Choroid plexus epithelial cell (primary cell): Measurements from ENCODE around the gene MOCS3.

Experiments used
- DNase-seq: peaks from one replicate; pipeline ENCODE4 v3.0.0-alpha.2; 2010; ENCODE audit warnings: low read depth
- H3K4me3 ChIP-seq: 2 replicates; pipeline ENCODE4 v1.5.1; 2011; ENCODE audit warnings: low read depth, mild to moderate bottlenecking, control low read depth, low read length, moderate library complexity
- CTCF ChIP-seq: conservative IDR thresholded peaks from 2 replicates; pipeline ENCODE4 v1.5.1; 2011; ENCODE audit warnings: low read depth, mild to moderate bottlenecking, control low read depth, inconsistent platforms, low read length, moderate library complexity

The MOCS3 gene

GRCh38 chr20:50932016-50932485 lies 26.6 kb upstream of the MOCS3 start:
- H3K4me3 ChIP-seq: peak overlapping the region; percentile 84
- no peak for TF ChIP-seq CTCF
- DNase-seq: no peak

- no peak for TF ChIP-seq CTCF
- no peak overlapping the region for H3K4me3 ChIP-seq
- no peak for DNase-seq
These were observed 25.8 kb upstream of the MOCS3 start for GRCh38 chr20:50932691-50933280.

GRCh38 chr20:50933589-50933988 lies 25.0 kb upstream of the MOCS3 start:
- DNase-seq: no peak
- no peak overlapping the region for H3K4me3 ChIP-seq
- TF ChIP-seq CTCF: no peak

GRCh38 chr20:50943069-50943468 lies 15.5 kb upstream of the MOCS3 start:
- DNase-seq: no peak
- no peak for TF ChIP-seq CTCF
- H3K4me3 ChIP-seq: no peak overlapping the region

GRCh38 chr20:50948132-50948785 lies 10.4 kb upstream of the MOCS3 start:
- H3K4me3 ChIP-seq: no peak overlapping the region
- no peak for TF ChIP-seq CTCF
- no peak for DNase-seq

- H3K4me3 ChIP-seq: no peak overlapping the region
- no peak for DNase-seq
- TF ChIP-seq CTCF: no peak
These were observed 5.4 kb upstream of the MOCS3 start for GRCh38 chr20:50953196-50953595.

GRCh38 chr20:50953821-50954220 lies 4.8 kb upstream of the MOCS3 start:
- no peak overlapping the region for H3K4me3 ChIP-seq
- no peak for DNase-seq
- TF ChIP-seq CTCF: no peak
